MCF 10A (cell line): ENCODE results near the gene GPC5. TPM values are rescaled to one million over a fixed set of nuclear protein-coding genes. Genes with fewer than 3 reads are reported as not detected.

Source experiments
- BruUV-seq: library from RNA; stranded (reverse); fragments of 400-500 nt; replicated peaks from 2 replicates; lab custom pipeline; 2021; lab: Mats Ljungman, UMichigan
- CTCF ChIA-PET: fragments of 300-600 bp; sonication (Branson Sonifier 250); formaldehyde crosslinking; extraction: SDS; loops from one replicate; lab custom pipeline; 2021; ENCODE audit warnings: antibody characterized with exemption, inconsistent platforms; lab: Yijun Ruan, JAX
- POLR2A ChIA-PET: fragments of 300-600, 350-650 bp; sonication (Branson Sonifier 250); formaldehyde crosslinking; extraction: SDS; loops from one replicate; lab custom pipeline; 2020; ENCODE audit warnings: antibody characterized with exemption, inconsistent platforms; lab: Yijun Ruan, JAX
- DNase-seq: peaks from one replicate; pipeline ENCODE4 v3.0.0-alpha.2; 2018; ENCODE audit not compliant: unreplicated experiment
- H3K27ac Mint-ChIP-seq: one replicate; pipeline ENCODE4 v1.8.0; 2022; ENCODE audit warnings: mild to moderate bottlenecking, low read depth, mixed read lengths; ENCODE audit not compliant: unreplicated experiment
- H3K27me3 Mint-ChIP-seq: one replicate; pipeline ENCODE4 v1.8.0; 2022; ENCODE audit warnings: mixed read lengths; ENCODE audit not compliant: insufficient read depth, unreplicated experiment
- H3K36me3 Mint-ChIP-seq: one replicate; pipeline ENCODE4 v1.8.0; 2022; ENCODE audit warnings: mild to moderate bottlenecking, moderate library complexity, mixed read lengths; ENCODE audit not compliant: insufficient read depth, unreplicated experiment
- H3K4me1 Mint-ChIP-seq: one replicate; pipeline ENCODE4 v1.8.0; 2022; ENCODE audit warnings: mixed read lengths; ENCODE audit not compliant: insufficient read depth, unreplicated experiment
- H3K4me3 Mint-ChIP-seq: one replicate; pipeline ENCODE4 v1.8.0; 2022; ENCODE audit warnings: mild to moderate bottlenecking, moderate library complexity, mixed read lengths; ENCODE audit not compliant: unreplicated experiment
- H3K9me3 Mint-ChIP-seq: one replicate; pipeline ENCODE4 v1.8.0; 2022; ENCODE audit warnings: mixed read lengths; ENCODE audit not compliant: unreplicated experiment
- intact Hi-C: fragments of 100-400 bp; cut with micrococcal nuclease; formaldehyde crosslinking; loops from 2 replicates; pipeline ENCODE4 v1.14.1; 2022
- total RNA-seq: library from RNA; stranded (reverse); gene quantifications from 2 replicates; pipeline ENCODE4 v1.2.3, GENCODE V29; 2022
- TF ChIP-seq, protein P1 (sequence below): fragments of 200-600 bp; IDR thresholded peaks from one replicate; pipeline ENCODE4 v1.8.0; 2022; ENCODE audit warnings: antibody characterized with exemption, mild to moderate bottlenecking; ENCODE audit not compliant: unreplicated experiment

The GPC5 gene
- total RNA-seq, 1 experiment from 2014 or later: not detected

DNA sequence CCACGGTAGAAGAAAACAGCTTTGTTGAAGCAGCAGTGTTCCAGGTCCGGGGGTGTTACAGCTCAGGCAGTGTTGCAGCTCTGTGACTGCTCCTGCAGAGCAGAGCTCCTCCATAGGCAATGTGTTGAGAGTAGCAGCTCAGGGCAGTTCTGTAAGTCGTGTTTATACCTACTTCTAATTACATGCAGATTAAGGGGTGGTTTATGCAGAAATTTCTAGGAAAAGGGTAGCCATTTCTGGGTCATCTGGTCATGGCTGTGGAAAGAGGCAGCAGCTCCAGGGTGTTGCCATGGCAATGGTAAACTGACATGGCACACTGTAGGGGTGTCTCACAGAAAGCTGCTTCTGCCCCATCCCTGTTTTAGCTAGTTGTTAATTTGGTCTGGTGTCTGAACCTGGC lies 316.4 kb downstream of the GPC5 start:
- DNase-seq: no peak
- H3K4me1 Mint-ChIP-seq: no peaks in the 10 kb centered on the region
- TF ChIP-seq, protein P1, sequence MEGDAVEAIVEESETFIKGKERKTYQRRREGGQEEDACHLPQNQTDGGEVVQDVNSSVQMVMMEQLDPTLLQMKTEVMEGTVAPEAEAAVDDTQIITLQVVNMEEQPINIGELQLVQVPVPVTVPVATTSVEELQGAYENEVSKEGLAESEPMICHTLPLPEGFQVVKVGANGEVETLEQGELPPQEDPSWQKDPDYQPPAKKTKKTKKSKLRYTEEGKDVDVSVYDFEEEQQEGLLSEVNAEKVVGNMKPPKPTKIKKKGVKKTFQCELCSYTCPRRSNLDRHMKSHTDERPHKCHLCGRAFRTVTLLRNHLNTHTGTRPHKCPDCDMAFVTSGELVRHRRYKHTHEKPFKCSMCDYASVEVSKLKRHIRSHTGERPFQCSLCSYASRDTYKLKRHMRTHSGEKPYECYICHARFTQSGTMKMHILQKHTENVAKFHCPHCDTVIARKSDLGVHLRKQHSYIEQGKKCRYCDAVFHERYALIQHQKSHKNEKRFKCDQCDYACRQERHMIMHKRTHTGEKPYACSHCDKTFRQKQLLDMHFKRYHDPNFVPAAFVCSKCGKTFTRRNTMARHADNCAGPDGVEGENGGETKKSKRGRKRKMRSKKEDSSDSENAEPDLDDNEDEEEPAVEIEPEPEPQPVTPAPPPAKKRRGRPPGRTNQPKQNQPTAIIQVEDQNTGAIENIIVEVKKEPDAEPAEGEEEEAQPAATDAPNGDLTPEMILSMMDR: no peak
- H3K27ac Mint-ChIP-seq: no peak overlapping the region
- POLR2A ChIA-PET: no interaction called here
- H3K4me3 Mint-ChIP-seq: no peak overlapping the region
- no peaks in the 10 kb centered on the region for H3K36me3 Mint-ChIP-seq
- peaks cover 52% of the 10 kb centered on the region for H3K27me3 Mint-ChIP-seq
- BruUV-seq: no TSS peak
- CTCF ChIA-PET: interaction anchor here (1.7 kb wide), 1 partner anchor 338 kb away, joined by 5 read pairs; no protein-coding TSS in a partner anchor
- H3K9me3 Mint-ChIP-seq: no peaks in the 10 kb centered on the region
- intact Hi-C loops: no loop called here

DNA sequence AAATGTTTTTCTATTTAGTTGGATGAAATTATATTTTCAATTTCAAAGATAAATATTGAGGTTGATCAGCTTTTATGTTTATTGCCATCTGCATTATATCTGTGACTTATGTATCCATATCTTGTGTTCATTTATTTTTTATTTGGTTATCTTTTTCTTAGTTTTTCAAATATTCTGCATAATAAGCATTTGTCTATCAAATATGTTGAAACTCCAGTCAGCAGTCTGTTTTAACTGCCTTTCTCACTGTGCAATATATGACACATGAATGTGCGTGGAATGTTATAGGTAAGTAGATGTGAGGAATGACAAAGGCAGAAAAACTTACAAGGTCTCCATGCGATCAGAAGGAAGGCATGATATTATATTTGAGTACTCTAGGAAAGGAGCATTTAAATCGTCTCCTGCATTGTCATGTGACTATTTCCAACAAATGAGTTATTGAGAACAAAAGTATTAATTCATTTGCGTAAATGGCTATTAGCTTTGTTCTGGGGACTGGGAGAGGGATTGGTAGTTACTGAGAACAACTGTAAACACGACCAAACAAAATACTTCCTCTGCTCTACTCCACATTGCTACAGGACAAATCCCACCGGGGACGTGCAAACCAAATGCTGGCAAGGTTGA lies 318.1 kb downstream of the GPC5 start:
- H3K4me3 Mint-ChIP-seq: no peak overlapping the region
- intact Hi-C loops: no loop called here
- no peak for DNase-seq
- H3K9me3 Mint-ChIP-seq: no peaks in the 10 kb centered on the region
- H3K4me1 Mint-ChIP-seq: no peaks in the 10 kb centered on the region
- CTCF ChIA-PET: interaction anchor here (5.8 to 8.5 kb wide), 2 partner anchors 335 to 342 kb away, joined by 66 to 102 read pairs; no protein-coding TSS in a partner anchor
- no peak overlapping the region for H3K27ac Mint-ChIP-seq
- POLR2A ChIA-PET: interaction anchor here (0.6 kb wide), 1 partner anchor 357 kb away, joined by 3 read pairs; no protein-coding TSS in a partner anchor
- H3K27me3 Mint-ChIP-seq: peaks cover 69% of the 10 kb centered on the region
- TF ChIP-seq, protein P1: no peak
- BruUV-seq: no TSS peak
- no peaks in the 10 kb centered on the region for H3K36me3 Mint-ChIP-seq

DNA sequence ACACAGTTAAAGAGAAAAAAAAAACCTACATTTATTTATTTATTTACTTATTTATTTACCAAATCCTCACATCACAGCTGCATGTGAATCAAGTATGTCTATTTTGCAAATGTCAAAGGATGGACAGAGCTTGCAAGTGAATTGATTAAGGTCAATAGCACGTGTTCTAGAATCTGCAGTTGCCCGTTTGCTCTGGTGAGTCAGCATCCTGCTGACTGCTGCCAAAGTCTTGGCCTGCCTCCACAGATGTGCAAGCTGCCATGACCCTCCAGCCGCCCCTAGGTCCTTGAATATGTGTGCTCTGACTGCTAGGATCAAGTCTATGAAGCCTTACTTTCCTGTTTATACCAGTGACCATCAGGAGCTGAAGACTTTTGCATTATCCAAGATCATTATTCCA lies 320.6 kb downstream of the GPC5 start:
- Mint-ChIP-seq H3K27me3 (peaks cover 64% of the 10 kb centered on the region), H3K4me3 (no peak overlapping the region), H3K9me3 (no peaks in the 10 kb centered on the region), H3K36me3 (no peaks in the 10 kb centered on the region), H3K4me1 (no peaks in the 10 kb centered on the region), H3K27ac (no peak overlapping the region)
- intact Hi-C loops: no loop called here
- TF ChIP-seq, protein P1: no peak
- no TSS peak for BruUV-seq
- POLR2A ChIA-PET: no interaction called here
- peak; percentile 47 for DNase-seq
- CTCF ChIA-PET: interaction anchor here (0.8 to 8.5 kb wide), 5 partner anchors 22 to 344 kb away, joined by 3 to 102 read pairs (median 5); no protein-coding TSS in a partner anchor

DNA sequence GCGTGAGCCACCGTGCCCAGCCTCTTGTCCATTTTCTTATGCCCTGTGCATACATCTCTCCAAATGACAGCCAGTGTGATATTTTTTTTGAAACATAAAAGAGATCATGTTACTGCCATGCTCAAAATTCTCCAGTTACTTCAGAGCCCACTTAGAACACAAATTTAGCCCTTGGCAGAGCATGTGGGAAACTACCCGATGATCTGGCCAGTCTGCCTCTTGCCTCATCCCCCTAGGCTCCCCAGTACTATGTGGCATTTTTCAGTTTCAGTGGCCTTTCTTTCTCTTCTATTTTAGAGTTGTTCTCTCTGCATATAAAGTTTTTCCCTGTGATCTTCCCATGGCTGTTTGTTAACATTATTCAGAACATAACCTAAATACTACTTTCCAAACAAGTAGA lies 323.0 kb downstream of the GPC5 start:
- POLR2A ChIA-PET: interaction anchor here (0.6 kb wide), 1 partner anchor 340 kb away, joined by 3 read pairs; no protein-coding TSS in a partner anchor
- Mint-ChIP-seq H3K4me3 (no peak overlapping the region), H3K4me1 (no peaks in the 10 kb centered on the region), H3K27ac (no peak overlapping the region), H3K27me3 (peaks cover 40% of the 10 kb centered on the region), H3K36me3 (no peaks in the 10 kb centered on the region), H3K9me3 (no peaks in the 10 kb centered on the region)
- intact Hi-C loops: loop anchor here (5.0 to 10.0 kb wide), 2 partner anchors 129 to 587 kb away; no protein-coding TSS in a partner anchor
- no TSS peak for BruUV-seq
- CTCF ChIA-PET: interaction anchor here (0.5 to 8.5 kb wide), 31 partner anchors 10 to 1153 kb away, joined by 3 to 102 read pairs (median 3); no protein-coding TSS in a partner anchor
- TF ChIP-seq, protein P1: no peak
- DNase-seq: no peak
